ENCODE data around the gene PDCD5. TPM values are rescaled to one million over a fixed set of nuclear protein-coding genes. Genes with fewer than 3 reads are reported as not detected.

PDCD5 gene
- polyA plus RNA-seq, 3 donors, result 41.4 to 84.5 (median 79.9) TPM

GRCh38 chr19:32576790-32577189, 4.2 kb upstream of the PDCD5 start:
- no peak overlapping the region for H3K4me3 ChIP-seq (replicated peaks in 1 of 3; ENCODE audit: low read depth in 2 of 3, low read length in 3 of 3)
- no peak for TF ChIP-seq CTCF (IDR thresholded peaks at IDR 0.05)
- H3K27ac ChIP-seq (ENCODE audit: low read depth in 1 of 2, low read length in 2 of 2), result no peak overlapping the region
- Mint-ChIP-seq H3K4me3 (no peak overlapping the region), H3K27ac (peak overlapping the region in 2 of 7 donors; percentile 17 to 19), H3K36me3 (no peaks in the 10 kb centered on the region), H3K27me3 (ENCODE audit: low read depth in 3 of 3) (peaks cover 24 to 36% (median 25%) of the 10 kb centered on the region in 3 donors), H3K9me3 (peaks cover 2 to 17% (median 5%) of the 10 kb centered on the region in 7 donors), H3K4me1 (peaks cover 8% of the 10 kb centered on the region)
- H3K4me2 ChIP-seq (replicated peaks; ENCODE audit: extremely low read depth, low read length, poor library complexity, severe bottlenecking), result no peak overlapping the region
- H3K4me1 ChIP-seq (ENCODE audit: control insufficient read depth in 1 of 2, insufficient read depth in 2 of 2, low read length in 2 of 2), result peaks cover 10 to 17% of the 10 kb centered on the region in 2 donors
- no peak overlapping the region for H3K9ac ChIP-seq (ENCODE audit: insufficient read depth, low read length, poor library complexity, severe bottlenecking)
- intact Hi-C loops (cut with micrococcal nuclease), result no loop called here
- H3K36me3 ChIP-seq (replicated peaks in 1 of 2; ENCODE audit: control insufficient read depth in 1 of 2, insufficient read depth in 2 of 2, low read length in 2 of 2), result no peaks in the 10 kb centered on the region
- no CpG with 5 or more reads among the region's 1 CpG for WGBS (ENCODE audit: insufficient coverage)
- no peaks in the 10 kb centered on the region for H4K20me1 ChIP-seq (ENCODE audit: insufficient read depth, low read length)
- no peak for DNase-seq
- H3K79me2 ChIP-seq (ENCODE audit: insufficient read depth, low read length), result peaks cover 4% of the 10 kb centered on the region
- no peak overlapping the region for H2AFZ ChIP-seq (ENCODE audit: insufficient read depth, low read depth, low read length, poor library complexity, severe bottlenecking)
- no peaks in the 10 kb centered on the region for H3K9me3 ChIP-seq (replicated peaks in 1 of 2; ENCODE audit: control insufficient read depth in 1 of 2, insufficient read depth in 1 of 2, low read length in 2 of 2)
- H3K27me3 ChIP-seq (ENCODE audit: control insufficient read depth in 2 of 2, insufficient read depth in 2 of 2, low read length in 2 of 2), result peaks cover 2 to 3% of the 10 kb centered on the region in 2 donors

- H3K9ac ChIP-seq (ENCODE audit: insufficient read depth, low read length, poor library complexity, severe bottlenecking), result peak overlapping the region; percentile 82
- peaks cover 13 to 15% (median 14%) of the 10 kb centered on the region in 3 donors for H3K27me3 Mint-ChIP-seq (ENCODE audit: low read depth in 3 of 3)
- DNase-seq, result no peak
- H4K20me1 ChIP-seq (ENCODE audit: insufficient read depth, low read length), result no peaks in the 10 kb centered on the region
- H3K4me3 ChIP-seq (replicated peaks in 1 of 3; ENCODE audit: low read depth in 2 of 3, low read length in 3 of 3), result peak overlapping the region; percentile 42 to 73 (median 52)
- H3K27ac ChIP-seq (ENCODE audit: low read depth in 1 of 2, low read length in 2 of 2), result peak overlapping the region in 1 of 2 donors; percentile 81
- peaks cover 16 to 24% of the 10 kb centered on the region in 2 donors for H3K4me1 ChIP-seq (ENCODE audit: control insufficient read depth in 1 of 2, insufficient read depth in 2 of 2, low read length in 2 of 2)
- H2AFZ ChIP-seq (ENCODE audit: insufficient read depth, low read depth, low read length, poor library complexity, severe bottlenecking), result peak overlapping the region; percentile 94
- H3K9me3 Mint-ChIP-seq, result peaks cover 0 to 5% (median 0%) of the 10 kb centered on the region in 7 donors
- peaks cover 9% of the 10 kb centered on the region for H3K79me2 ChIP-seq (ENCODE audit: insufficient read depth, low read length)
- intact Hi-C loops (cut with micrococcal nuclease), result loop anchor here (5.0 to 10.0 kb wide), 4 partner anchors 102 to 1228 kb away; partner anchors contain the start of gene DPY19L3 (in 1 of the 2)
- H3K9me3 ChIP-seq (replicated peaks in 1 of 2; ENCODE audit: control insufficient read depth in 1 of 2, insufficient read depth in 1 of 2, low read length in 2 of 2), result no peaks in the 10 kb centered on the region
- H3K36me3 Mint-ChIP-seq, result peaks cover 18 to 25% of the 10 kb centered on the region in 2 donors
- H3K36me3 ChIP-seq (replicated peaks in 1 of 2; ENCODE audit: control insufficient read depth in 1 of 2, insufficient read depth in 2 of 2, low read length in 2 of 2), result peaks cover 7 to 19% of the 10 kb centered on the region in 2 donors
- peaks cover 17% of the 10 kb centered on the region for H3K4me1 Mint-ChIP-seq
- H3K27ac Mint-ChIP-seq, result peak overlapping the region in 5 of 7 donors; percentile 33 to 83 (median 70)
- peak overlapping the region; percentile 85 for H3K4me2 ChIP-seq (replicated peaks; ENCODE audit: extremely low read depth, low read length, poor library complexity, severe bottlenecking)
- 54% methylated on average over 9 of the region's 22 CpGs for WGBS (ENCODE audit: insufficient coverage)
- peak overlapping the region; percentile 81 to 96 for H3K4me3 Mint-ChIP-seq
- no peak for TF ChIP-seq CTCF (IDR thresholded peaks at IDR 0.05)
- H3K27me3 ChIP-seq (ENCODE audit: control insufficient read depth in 2 of 2, insufficient read depth in 2 of 2, low read length in 2 of 2), result peaks cover 0 to 3% of the 10 kb centered on the region in 2 donors
These were observed 563 bp upstream of the PDCD5 start for GRCh38 chr19:32580353-32580900.

Measured in CD14-positive monocyte (primary cell).